HG03064 (cell line): ENCODE results near the gene SMC6.

Experiments
- ATAC-seq: cut with Tn5 transposase; IDR thresholded peaks from one replicate; pipeline ENCODE4 v1.9.1; 2021; ENCODE audit warnings: low read depth; ENCODE audit not compliant: unreplicated experiment

The SMC6 gene

DNA sequence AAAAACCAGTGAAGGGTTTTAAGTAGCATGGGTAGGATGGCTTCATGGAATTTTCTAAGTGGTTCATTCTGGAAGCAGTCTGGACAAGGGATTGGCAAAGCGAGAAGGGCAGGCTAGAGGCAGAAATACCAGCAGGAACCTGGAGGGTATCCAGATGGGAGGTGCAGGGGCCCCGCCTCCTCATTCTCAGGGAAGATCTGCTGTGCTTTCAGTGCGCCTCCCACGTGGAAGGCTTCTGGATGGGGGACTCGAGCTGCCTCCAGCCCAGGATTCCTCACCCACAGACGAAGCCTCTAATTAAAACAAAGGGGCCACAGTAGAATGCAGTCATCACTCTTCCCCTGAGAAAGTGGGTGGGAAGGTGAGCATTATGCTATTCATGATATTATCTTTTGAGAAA lies 133.3 kb downstream of the SMC6 start:
- no peak for ATAC-seq

DNA sequence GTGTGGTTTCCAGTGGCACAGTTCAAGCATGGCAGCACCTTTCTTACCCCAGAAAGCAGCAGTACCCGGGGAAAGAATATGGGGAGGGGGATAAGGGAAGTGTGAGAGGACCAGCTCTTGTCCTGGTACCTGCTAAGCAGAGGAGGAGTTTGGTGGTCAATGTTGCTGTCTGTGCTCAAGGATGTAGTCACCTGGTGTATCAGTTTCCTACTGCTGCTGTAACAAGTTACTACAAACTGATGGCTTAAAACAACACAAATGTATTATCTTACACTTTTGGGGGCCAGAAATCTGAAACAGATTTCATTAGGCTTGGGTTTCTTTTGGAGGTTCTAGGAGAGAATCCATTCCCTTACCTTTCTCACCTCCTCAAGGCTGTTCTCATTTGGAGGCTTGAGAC lies 135.7 kb downstream of the SMC6 start:
- ATAC-seq, result no peak

GRCh38 chr2:17617516-17617915 lies 136.1 kb downstream of the SMC6 start:
- no peak for ATAC-seq

- no peak for ATAC-seq
Observed at GRCh38 chr2:17616405-17616804, 137.2 kb downstream of the SMC6 start.

DNA sequence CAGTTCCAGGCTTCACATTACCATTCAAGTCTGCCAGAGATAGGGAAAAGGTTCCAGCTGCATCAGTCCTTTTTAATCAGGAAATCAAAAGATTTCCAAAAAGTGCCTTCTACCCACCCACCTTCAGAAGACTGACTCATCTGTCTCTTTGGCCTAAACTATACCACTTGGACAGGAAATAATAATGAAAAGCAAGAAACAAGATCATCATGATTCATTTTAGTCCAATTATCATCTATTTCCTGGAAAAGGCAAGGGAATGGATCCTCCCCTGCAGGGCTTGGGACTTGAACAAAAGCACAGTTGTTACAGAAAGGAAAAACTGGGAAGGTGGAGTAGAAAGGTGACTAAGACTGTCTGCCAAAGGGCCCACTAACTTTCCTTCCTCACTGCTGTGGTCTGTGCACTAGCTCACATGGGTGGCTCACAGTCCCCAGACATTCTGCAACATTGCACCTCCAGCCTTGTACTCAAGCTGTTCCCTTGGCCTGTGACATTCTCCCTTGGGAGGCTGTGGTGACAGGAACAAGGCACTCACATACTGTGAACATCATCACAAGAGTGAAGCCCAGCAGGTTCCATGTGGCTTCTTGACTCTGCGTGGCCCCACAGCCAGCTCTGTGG lies 137.8 kb downstream of the SMC6 start:
- ATAC-seq, result no peak

GRCh38 chr2:17615147-17615546 lies 138.5 kb downstream of the SMC6 start:
- ATAC-seq, result no peak

DNA sequence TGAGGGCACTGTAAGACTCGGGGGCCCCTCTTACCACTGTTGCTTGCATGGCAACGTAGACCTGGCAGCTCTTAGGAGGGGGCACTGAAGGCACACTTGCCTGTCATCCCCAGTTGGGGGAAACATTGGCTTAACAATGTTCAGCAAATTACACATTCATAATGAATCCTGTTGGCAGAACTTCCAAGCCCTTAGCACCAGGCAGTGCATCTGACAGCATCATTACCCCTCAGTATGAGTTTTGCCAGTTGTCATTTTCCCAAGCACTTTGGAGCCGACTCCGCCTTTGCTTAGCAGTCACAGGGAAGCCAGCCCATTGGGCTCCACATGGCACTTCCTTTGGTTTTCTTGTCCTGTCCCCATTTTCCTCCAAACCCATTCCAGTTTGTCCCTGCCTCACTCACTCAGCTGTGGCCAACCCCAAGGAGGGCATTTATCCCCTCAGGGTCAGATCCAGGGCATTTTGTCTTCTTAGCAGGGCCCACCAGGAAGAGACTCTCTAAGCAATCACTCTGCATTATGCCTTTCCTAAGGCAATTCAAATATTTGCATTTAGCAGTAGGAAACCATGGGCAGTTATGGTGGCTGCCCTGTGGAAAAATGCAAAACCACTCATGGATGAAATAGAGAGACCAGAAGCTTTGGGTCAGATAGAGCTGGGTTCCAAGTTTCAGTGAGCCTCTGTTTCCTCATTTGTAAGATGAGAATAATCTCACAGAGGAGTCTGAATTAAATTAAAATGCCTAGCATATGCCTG lies 139.3 kb downstream of the SMC6 start:
- no peak for ATAC-seq
